ENCODE data around the gene VEPH1. TPM values are rescaled to one million over a fixed set of nuclear protein-coding genes. Genes with fewer than 3 reads are reported as not detected.

VEPH1 gene
- total and polyA plus RNA-seq, 2 experiments from 2014 or later: 36.8 to 44.0 TPM

DNA sequence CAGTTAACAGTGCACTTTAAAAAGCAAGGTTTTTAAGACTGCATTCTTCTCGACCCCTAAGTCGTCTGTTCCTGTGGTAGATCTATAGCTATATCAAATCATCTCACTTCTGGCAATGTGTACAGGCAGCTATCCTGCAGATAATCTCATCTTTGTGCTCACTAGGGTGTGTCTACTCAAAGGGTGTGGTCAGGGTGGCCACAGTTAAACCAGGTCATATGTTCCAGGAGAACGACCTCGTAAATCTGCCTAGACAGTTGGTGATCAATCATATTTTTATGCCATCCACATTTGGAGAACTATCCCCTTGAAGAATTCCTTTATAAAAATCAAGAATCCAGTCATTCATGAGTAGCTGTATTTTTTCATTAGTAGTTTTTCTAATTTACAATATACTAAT, 3.0 kb downstream of the VEPH1 start:
- peaks cover 10% of the 10 kb centered on the region; the same call in 1 of the 2 replicates for H3K79me2 ChIP-seq (ENCODE audit: insufficient read depth)
- no peaks in the 10 kb centered on the region for H4K20me1 ChIP-seq (ENCODE audit: insufficient read depth)
- peak overlapping the region; percentile 44 for H2AFZ ChIP-seq
- no peaks in the 10 kb centered on the region for H3K36me3 ChIP-seq (ENCODE audit: low read depth)
- 31 to 32% methylated on average over 4 of the region's 4 CpGs for WGBS, 2 experiments (ENCODE audit: low coverage in 1 of 2, low lambda C conversion rate in 2 of 2, missing lambda C conversion rate in 2 of 2)
- TF ChIP-seq EZH2 (IDR thresholded peaks at IDR 0.05; ENCODE audit: insufficient read depth, poor library complexity, severe bottlenecking) (no peak), EZH2phosphoT487 (IDR thresholded peaks at IDR 0.05; ENCODE audit: insufficient read depth, low read depth) (no peak)
- no peaks in the 10 kb centered on the region for H3K27me3 ChIP-seq (replicated peaks; ENCODE audit: insufficient read depth)
- H3K9ac ChIP-seq: no peak overlapping the region
- in situ Hi-C loops (cut with MboI): no loop called here
- no peaks in the 10 kb centered on the region for H3K9me3 ChIP-seq (ENCODE audit: low read depth)
- no peak overlapping the region for H3K4me2 ChIP-seq (ENCODE audit: unreplicated experiment)
- peaks cover 8% of the 10 kb centered on the region for H3F3A ChIP-seq (ENCODE audit: insufficient read depth)
- H3K4me3 ChIP-seq: no peak overlapping the region
- no peak overlapping the region for H3K27ac ChIP-seq
- no peaks in the 10 kb centered on the region for H3K9me2 ChIP-seq (ENCODE audit: insufficient read depth)
- H3K4me1 ChIP-seq (ENCODE audit: insufficient read depth): peaks cover 7% of the 10 kb centered on the region
- DNase-seq: no peak

DNA sequence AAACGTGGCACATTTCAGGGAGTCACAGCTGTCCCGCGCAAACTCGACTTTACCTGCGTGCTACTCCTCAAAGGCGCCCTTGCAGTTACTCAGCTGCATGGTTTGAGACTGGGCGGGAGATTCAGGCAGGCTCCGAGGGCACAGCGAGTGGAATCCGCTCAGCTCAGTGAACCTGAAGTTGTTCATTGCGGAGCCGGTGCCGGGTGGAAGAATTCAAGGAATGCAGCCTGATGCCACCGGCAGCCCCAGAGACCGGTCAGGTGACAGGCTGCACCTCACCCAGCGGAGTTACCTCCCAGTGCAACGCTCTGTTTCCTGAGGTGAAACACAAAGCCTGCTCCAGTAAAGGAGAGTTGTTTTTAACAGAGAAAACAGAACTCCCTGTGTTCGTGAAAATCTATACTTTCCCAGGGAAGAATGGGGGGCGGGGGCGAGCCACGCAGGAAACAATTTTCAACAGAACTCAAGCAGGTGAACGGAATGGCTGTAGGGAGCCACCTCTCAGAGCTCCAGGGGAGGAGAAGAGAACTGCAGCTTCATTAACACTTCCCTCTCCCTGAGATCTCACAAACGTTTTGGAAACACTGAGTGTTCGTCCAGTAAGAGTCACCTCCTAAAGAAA, 3.8 kb downstream of the VEPH1 start:
- H3K4me1 ChIP-seq (ENCODE audit: insufficient read depth): peaks cover 15% of the 10 kb centered on the region
- H3F3A ChIP-seq (ENCODE audit: insufficient read depth): peaks cover 16% of the 10 kb centered on the region
- peak overlapping the region; percentile 38 for H3K4me3 ChIP-seq
- H3K27ac ChIP-seq: no peak overlapping the region
- H4K20me1 ChIP-seq (ENCODE audit: insufficient read depth): no peaks in the 10 kb centered on the region
- no peaks in the 10 kb centered on the region for H3K27me3 ChIP-seq (replicated peaks; ENCODE audit: insufficient read depth)
- no peaks in the 10 kb centered on the region for H3K36me3 ChIP-seq (ENCODE audit: low read depth)
- WGBS, 2 experiments (ENCODE audit: low coverage in 1 of 2, low lambda C conversion rate in 2 of 2, missing lambda C conversion rate in 2 of 2): 48 to 55% methylated on average over 24 of the region's 24 CpGs
- H3K9me2 ChIP-seq (ENCODE audit: insufficient read depth): no peaks in the 10 kb centered on the region
- 0 out of 2 replicates have a peak, but pooled peaks cover 9% of the 10 kb centered on the region for H3K79me2 ChIP-seq (ENCODE audit: insufficient read depth)
- peak overlapping the region; percentile 44 for H2AFZ ChIP-seq
- peak overlapping the region; percentile 50 for H3K4me2 ChIP-seq (ENCODE audit: unreplicated experiment)
- H3K9ac ChIP-seq: no peak overlapping the region
- no peaks in the 10 kb centered on the region for H3K9me3 ChIP-seq (ENCODE audit: low read depth)
- TF ChIP-seq EZH2 (IDR thresholded peaks at IDR 0.05; ENCODE audit: insufficient read depth, poor library complexity, severe bottlenecking): no peak
- TF ChIP-seq EZH2phosphoT487 (IDR thresholded peaks at IDR 0.05; ENCODE audit: insufficient read depth, low read depth): no peak
- in situ Hi-C loops (cut with MboI): loop anchor here (10.0 kb wide), 1 partner anchor 295 kb away; no protein-coding TSS in a partner anchor
- peak; percentile 45 for DNase-seq

DNA sequence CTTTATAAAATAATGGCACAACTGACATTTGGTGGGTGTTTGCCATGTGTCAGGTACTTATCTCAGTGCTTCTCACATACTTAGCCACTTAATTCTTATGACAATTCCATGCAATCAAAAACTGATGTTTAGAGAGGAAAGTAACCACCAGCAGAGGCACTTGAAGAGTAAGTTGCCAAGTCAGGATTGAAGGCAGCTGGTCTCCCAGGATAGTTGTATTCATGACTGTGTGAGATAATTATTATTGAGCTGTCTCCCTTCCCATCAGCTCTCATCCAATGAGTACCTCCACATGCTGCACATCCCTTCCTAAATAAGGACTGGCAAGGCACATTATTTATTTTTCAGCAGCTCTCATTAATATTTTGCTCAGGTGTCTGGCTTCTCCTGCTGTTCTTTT, 4.8 kb downstream of the VEPH1 start:
- H3K27me3 ChIP-seq (replicated peaks; ENCODE audit: insufficient read depth): no peaks in the 10 kb centered on the region
- DNase-seq: no peak
- in situ Hi-C loops (cut with MboI): loop anchor here (10.0 kb wide), 1 partner anchor 294 kb away; no protein-coding TSS in a partner anchor

DNA sequence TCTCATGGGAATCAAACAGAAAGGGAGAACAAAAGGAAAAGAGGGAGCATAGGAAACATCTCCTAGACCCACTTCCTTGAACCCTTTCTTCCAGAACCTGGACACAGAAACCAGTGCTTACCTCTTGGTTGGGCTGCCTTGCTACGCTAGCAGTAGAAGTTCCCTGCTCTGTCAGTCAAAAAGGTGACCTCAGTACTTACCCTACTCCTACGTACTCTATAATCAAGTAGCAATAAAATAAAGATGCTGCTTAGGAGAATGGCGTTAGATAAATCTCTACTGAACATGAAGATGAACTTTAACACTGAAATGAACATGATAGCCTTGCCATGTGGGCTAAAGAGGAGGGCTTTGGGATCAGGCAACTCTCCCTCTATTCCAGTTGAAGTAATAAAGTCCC, 7.4 kb downstream of the VEPH1 start:
- Histone ChIP-seq H3K9me2 (ENCODE audit: insufficient read depth) (no peaks in the 10 kb centered on the region), H2AFZ (no peak overlapping the region), H3K9me3 (ENCODE audit: low read depth) (no peaks in the 10 kb centered on the region), H3K4me2 (ENCODE audit: unreplicated experiment) (no peak overlapping the region), H3K79me2 (ENCODE audit: insufficient read depth) (no peaks in the 10 kb centered on the region; the same call in 1 of the 2 replicates), H3K9ac (no peak overlapping the region), H3K36me3 (ENCODE audit: low read depth) (no peaks in the 10 kb centered on the region), H3F3A (ENCODE audit: insufficient read depth) (peaks cover 30% of the 10 kb centered on the region), H4K20me1 (ENCODE audit: insufficient read depth) (no peaks in the 10 kb centered on the region), H3K27me3 (replicated peaks; ENCODE audit: insufficient read depth) (no peaks in the 10 kb centered on the region), H3K27ac (no peak overlapping the region), H3K4me1 (ENCODE audit: insufficient read depth) (peaks cover 29% of the 10 kb centered on the region), H3K4me3 (no peak overlapping the region)
- DNase-seq: no peak
- no peak for TF ChIP-seq EZH2 (IDR thresholded peaks at IDR 0.05; ENCODE audit: insufficient read depth, poor library complexity, severe bottlenecking)
- TF ChIP-seq EZH2phosphoT487 (IDR thresholded peaks at IDR 0.05; ENCODE audit: insufficient read depth, low read depth): no peak
- 98 to 99% methylated on average over 3 of the region's 3 CpGs for WGBS, 2 experiments (ENCODE audit: low coverage in 1 of 2, low lambda C conversion rate in 2 of 2, missing lambda C conversion rate in 2 of 2)
- in situ Hi-C loops (cut with MboI): loop anchor here (10.0 kb wide), 1 partner anchor 291 kb away; no protein-coding TSS in a partner anchor

More for the DNA sequence above, 4.8 kb downstream of the VEPH1 start:
- Histone ChIP-seq H3K79me2 (ENCODE audit: insufficient read depth) (0 out of 2 replicates have a peak, but pooled peaks cover 3% of the 10 kb centered on the region), H4K20me1 (ENCODE audit: insufficient read depth) (no peaks in the 10 kb centered on the region), H3K4me2 (ENCODE audit: unreplicated experiment) (no peak overlapping the region), H3K9me2 (ENCODE audit: insufficient read depth) (no peaks in the 10 kb centered on the region), H3K4me3 (no peak overlapping the region), H3K27ac (no peak overlapping the region), H3F3A (ENCODE audit: insufficient read depth) (peaks cover 27% of the 10 kb centered on the region), H3K36me3 (ENCODE audit: low read depth) (no peaks in the 10 kb centered on the region), H2AFZ (no peak overlapping the region), H3K4me1 (ENCODE audit: insufficient read depth) (peaks cover 26% of the 10 kb centered on the region), H3K9ac (no peak overlapping the region), H3K9me3 (ENCODE audit: low read depth) (no peaks in the 10 kb centered on the region)
- TF ChIP-seq EZH2 (IDR thresholded peaks at IDR 0.05; ENCODE audit: insufficient read depth, poor library complexity, severe bottlenecking) (no peak), EZH2phosphoT487 (IDR thresholded peaks at IDR 0.05; ENCODE audit: insufficient read depth, low read depth) (no peak)

All from GM23248 (cell line).